ENCODE results near the gene RAP1B.

GRCh38 chr12:68613209-68613904, 2.7 kb downstream of the RAP1B start:
- TF ChIP-seq REST (IDR thresholded peaks at IDR 0.05; ENCODE audit: low read depth) (no peak), MAX (IDR thresholded peaks at IDR 0.05) (no peak), EP300 (IDR thresholded peaks at IDR 0.05; ENCODE audit: borderline replicate concordance) (no peak), TEAD4 (IDR thresholded peaks at IDR 0.05) (no peak)

Data from Ishikawa (cell line).